Hypothalamus (tissue), 51 donors: ENCODE results near the gene MRPS35.
A peak's percentile ranks its signal among the peaks of the same experiment; 100 is the strongest.

ENCODE experiments used
- DNase-seq, 51 donors: peaks; one replicate each; lab custom pipeline; 2025; lab: John Stamatoyannopoulos, UW

Gene MRPS35

DNA sequence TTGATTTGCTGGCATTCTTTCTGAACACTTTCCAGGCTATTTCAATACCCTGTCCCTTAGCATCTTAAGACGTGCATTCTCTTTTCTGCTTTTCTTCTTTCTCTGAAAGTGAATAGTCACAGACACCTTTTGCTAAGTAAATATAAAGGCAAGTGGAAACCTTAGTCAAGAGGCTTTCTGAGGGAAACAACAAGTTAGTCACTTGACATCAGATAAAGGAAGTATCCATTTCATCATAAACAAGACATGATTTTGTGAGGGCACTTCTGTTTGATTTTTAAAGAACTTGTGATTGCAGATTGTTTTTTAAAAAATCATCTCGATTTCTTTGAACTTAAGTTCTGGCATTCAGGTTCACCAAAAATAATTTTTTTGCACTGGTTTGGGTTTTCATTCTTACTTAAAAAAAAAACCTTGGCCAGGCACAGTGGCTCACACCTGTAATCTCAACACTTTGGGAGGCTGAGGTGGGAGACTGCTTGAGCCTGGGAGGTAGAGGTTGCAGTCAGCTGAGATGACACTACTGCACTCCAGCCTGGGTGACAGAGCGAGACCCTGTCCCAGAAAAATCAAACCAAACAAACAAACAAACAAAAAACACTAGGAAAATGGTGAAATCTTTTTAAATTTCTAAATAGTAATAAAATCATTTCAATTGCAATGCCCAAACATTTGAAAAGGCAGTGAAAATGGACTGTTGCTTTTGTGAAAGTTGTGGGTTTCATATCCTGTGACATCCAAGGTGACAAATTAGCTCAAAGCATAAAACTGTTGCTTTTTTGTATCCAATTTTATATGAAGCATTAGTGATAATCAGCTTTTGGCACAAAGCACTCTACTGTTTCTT, 61.1 kb downstream of the MRPS35 start:
- DNase-seq = no peak

DNA sequence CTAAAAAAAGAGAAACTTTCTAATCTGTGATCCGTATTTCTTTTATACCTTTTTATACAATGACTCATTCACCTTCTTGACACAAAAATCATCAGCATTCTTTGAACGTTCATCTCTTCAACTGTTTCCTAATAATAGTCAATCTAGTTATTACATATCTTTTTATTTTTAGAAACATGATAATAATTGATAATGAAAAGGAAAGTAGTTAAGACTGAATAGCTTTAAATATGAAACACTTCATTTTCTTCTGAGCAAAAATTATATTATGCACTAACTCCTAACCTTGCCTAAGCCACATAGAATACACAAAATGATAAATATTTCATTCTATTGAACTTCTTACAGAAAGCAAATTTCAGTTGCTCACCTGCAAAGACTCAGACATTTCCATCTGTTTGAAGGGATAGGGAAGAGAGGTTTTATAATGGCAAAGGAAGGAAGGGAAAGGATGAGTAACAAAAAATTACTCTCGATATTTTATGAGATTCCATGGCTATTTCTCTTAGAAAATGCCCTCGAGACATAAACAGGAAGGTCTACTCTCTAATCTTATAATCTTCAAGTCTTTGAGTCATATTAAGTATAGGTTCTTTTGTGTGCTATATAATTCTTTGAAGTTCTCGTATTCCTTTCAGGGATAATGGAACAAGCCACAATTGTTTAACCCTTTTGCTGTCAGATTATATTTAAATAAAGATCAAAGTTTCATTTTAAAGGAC, 61.9 kb downstream of the MRPS35 start:
- DNase-seq = no peak

DNA sequence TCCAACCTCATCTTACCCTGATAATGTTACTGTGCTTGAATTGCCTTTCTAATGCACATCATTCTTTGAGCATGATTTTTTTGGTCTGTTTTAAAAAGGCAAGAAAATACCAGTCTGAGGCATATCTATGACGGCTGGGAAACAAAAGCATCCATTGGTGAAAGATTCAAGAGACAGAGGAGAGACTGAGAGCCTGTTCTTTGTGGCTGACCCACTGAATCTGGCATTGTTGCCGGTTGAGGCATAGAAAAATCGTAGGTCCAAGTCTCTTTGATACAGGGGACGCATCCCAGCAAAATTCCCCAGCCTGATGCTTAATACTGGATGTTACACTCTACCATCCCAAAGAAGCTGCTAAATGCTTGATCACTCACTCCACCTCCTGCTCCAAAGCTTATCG, 66.5 kb downstream of the MRPS35 start:
- DNase-seq = peak in 16 of 51 donors; percentile 4 to 51 (median 18)

DNA sequence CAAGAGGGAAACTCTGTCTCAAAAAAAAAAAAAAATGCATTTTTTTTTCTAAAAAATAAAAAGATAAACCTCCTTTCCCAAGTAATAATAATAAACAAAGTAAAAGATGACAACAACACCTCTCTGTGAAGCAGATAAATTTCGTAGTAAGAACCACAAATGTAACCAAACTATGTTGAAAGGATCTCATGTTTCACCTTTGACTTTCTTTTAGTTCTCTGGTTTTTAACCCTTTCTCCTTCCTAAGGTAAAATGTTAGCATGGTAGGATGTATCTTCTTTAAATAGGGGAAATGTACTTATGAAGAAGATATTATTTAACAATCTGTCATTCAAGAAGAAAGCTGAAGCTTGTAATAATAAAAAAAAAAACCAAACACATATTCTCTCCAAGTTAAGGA, 67.6 kb downstream of the MRPS35 start:
- DNase-seq = no peak

DNA sequence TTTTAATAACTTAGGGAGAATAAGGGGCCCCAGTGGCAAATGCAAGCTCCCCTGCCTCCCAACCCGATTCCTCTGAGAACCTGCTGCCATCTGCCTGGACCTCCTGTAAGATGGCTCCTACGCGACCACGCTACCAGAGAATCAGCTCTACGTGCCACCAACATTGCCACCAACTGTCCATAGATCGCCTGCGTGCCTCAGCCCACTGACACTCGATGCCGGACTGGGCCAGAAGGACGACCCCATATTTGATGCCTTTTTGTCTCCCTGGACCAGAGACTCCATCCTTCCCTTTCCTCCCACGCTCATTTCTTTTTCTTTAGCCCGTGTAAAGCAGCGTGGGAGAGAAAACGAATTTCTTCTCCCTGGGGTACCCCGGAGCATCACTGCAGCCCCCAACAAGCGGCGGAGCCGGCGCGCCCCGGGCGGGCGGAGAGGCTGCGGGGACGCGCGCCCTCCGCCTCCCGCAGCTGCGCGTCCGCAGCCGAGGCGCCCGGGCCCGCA, 68.8 kb downstream of the MRPS35 start:
- peak in 38 of 51 donors; percentile 4 to 79 (median 38) for DNase-seq

DNA sequence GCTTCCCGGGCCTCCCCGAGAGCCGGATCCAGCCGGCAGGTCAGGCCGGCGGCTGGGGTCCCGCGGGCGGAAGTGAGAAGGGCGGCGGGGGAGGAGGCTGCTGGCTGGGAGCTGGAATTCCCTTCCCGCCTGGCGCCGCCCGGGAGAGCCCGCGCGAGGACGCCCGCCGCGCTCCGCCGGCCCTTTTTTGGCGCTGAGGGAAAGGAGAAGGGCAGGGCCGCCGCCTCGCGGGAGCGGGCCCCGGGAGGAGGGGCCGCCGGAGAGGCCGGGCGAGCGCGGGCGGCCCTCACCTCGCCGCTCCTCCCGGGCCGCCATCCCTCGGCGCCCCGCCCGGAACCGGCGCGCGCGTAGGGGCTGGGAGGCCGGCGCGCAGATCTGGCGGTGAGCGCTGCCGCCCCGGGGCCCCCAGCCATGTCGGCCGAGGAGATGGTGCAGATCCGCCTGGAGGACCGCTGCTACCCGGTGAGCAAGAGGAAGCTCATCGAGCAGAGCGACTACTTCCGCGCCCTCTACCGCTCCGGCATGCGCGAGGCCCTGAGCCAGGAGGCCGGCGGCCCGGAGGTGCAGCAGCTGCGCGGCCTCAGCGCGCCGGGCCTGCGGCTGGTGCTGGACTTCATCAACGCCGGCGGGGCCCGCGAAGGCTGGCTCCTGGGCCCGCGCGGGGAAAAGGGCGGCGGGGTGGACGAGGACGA, 69.4 kb downstream of the MRPS35 start, which contains the start of the genes KLHL42 and MANSC4:
KLHL42 (plus strand) TSS at position 314 of the 692 bp plus-strand sequence; CDS start at position 412, 98 bp downstream.
MANSC4 (minus strand) TSS at position 317 of the 692 bp plus-strand sequence. CDS start 8,960 bp downstream, outside the sequence.
- peak in 48 of 51 donors; percentile 14 to 85 (median 66) for DNase-seq

DNA sequence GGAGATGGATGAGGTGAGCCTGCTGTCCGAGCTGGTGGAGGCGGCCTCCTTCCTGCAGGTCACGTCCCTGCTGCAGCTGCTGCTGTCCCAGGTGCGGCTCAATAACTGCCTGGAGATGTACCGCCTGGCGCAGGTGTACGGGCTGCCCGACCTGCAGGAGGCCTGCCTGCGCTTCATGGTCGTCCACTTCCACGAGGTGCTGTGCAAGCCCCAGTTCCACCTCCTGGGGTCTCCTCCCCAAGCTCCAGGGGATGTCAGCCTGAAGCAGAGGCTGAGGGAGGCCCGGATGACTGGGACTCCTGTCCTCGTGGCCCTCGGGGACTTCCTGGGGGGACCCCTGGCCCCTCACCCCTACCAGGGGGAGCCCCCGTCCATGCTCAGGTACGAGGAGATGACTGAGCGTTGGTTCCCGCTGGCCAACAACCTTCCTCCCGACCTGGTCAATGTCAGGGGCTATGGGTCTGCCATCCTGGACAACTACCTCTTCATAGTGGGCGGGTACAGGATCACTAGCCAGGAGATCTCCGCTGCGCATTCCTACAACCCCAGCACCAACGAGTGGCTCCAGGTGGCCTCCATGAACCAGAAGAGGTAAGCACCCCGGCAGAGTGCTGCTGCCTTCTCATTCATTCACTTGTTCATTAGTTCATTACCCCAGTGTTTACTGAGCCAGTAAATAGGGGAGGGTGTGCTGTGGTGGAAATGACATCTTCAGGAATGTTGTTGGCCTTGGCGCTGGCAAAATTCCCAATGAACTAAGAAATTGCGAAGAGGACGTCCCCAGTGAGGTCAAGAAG, 70.2 kb downstream of the MRPS35 start:
- DNase-seq = peak in 22 of 51 donors; percentile 9 to 76 (median 48)

DNA sequence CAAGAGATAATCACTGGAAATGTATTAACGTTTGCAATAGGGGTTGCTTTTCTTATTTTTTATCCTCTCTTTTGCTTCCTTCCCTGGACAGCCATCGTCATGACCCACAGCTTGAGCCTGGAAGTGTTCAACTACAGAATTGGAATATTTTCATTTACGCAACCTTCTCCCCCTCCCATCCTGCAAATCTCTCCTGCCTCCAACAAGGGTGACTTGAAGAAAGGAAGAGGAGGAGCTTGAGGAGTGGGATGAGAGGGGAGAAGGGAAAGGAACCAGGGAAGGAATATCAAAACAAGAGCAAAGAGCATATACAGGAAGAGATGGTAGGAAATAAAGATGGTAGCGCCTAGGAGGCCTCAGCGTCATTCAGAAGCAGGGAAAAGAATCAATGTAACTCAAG, 71.0 kb downstream of the MRPS35 start:
- DNase-seq = peak in 1 of 51 donors; percentile 30

DNA sequence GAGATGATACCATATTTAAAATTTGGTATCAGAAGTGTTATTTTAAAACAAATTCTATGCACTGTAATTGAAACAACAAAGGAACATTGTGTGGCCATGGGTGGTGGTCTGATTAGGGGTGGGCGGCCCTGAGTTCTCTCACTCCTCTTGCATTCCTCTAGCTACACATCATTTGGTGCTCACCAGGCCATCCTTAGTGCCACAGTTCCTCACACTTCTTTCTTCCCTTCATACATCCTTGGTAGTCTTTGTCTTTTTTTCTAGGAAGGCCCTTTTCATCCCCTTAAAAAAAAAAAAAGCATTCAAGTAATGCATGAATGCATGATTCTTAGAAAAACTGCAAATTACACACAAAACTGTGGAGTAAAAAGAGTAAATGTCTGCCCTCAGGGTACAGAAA, 71.8 kb downstream of the MRPS35 start:
- no peak for DNase-seq

DNA sequence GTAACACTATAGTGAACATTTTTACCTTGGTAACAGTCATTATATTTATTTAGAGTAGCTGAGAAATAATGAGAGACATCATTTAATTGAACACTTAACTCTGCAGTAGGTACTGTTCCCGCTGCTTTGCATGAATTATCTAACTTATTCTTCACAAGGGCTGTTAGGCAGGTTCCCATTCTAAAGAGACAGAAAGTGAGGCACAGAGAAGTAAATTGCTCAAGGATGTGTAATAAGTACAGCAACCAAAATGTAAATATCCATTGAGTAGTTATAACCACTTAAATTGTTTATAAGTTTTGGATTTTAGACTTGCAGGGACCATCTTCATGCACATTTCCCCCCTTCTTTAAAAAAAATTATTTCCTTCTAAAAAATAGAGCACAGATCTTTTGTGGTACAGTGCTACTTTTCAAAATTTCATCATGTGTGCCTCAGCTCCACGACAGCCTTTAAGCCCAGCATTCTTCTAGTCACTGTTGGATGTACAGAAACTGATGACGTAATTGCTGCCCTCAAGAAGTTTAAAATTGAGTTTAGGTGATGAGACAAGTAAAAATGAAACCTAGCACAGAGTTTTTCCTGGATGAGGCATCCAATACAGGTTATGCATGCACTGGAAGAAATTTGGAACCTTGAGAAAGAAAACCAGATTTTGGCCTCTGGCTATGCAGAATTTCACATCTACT, 75.4 kb downstream of the MRPS35 start:
- no peak for DNase-seq

DNA sequence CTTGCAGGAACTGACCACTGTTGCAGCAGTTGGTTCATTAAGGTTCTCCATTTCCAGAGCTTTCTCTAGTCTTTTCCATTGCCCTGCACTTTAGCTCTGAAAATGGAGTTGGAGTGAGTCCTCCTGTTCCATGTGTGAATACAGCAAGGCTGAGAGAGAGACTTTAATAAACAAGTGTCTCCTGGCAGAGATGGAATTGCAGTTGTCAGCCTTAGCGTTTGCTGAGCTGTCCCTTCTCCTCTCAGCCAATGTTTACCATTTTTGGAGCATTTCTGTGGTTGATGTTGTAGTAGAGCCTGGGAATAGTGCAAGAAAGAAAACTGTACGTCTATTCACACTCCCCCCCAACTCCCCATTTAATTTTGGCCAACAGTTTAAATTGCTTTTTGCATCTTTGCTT, 76.9 kb downstream of the MRPS35 start:
- DNase-seq = no peak

DNA sequence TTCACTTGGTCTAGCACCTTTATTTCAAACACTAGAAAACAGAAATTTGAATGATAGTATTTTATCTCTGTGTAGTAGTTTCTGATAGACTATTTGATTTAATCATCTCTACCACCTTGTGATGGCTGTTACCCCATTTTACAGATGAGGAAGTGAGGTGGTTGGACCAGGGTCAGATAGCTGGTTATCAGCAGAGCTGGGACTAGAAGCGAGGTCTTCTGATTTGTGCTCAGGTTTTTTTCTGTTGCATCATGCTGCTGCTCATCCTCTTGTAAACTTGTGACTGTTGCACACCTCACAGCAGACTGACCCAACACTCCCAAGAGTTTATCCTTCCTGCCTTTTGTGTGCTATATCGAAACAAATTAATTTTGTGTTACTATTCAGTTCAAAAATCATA, 79.5 kb downstream of the MRPS35 start:
- DNase-seq = no peak

DNA sequence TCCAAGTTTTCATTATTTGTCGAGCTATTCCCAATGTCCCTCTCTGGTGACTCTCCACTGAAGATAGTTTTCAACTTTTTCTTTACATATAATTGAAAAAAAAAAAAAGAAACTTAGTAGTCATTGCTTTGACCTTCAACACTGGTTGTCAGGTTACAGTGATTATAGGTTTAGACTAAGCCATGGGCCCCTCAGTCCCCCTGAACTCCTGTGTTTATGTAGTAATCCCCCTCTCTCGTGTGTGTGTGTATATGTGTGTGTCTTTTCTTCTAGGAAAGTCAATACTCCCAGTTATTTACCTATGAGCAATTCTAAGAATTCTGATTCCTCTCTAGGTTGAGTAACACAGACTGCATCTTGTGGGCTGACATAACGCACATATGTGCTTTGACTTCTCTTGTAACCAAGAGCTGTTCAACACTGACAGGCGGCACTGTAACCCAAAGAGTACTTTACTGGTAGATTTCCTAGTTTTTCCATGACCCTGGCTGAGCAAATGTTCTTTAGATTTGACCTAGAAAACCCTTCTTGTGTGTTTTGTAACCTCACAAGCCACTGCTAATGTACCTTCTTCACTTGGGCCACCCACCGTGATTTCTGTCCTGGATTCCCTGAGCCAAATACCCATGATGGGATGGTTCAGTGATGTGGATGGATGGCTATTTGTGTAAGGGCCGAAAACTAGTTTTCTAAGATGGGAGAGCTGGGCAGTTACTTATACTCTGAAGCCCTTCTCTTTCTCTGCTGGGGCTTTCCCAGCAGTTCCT, 84.4 kb downstream of the MRPS35 start:
- DNase-seq = no peak

DNA sequence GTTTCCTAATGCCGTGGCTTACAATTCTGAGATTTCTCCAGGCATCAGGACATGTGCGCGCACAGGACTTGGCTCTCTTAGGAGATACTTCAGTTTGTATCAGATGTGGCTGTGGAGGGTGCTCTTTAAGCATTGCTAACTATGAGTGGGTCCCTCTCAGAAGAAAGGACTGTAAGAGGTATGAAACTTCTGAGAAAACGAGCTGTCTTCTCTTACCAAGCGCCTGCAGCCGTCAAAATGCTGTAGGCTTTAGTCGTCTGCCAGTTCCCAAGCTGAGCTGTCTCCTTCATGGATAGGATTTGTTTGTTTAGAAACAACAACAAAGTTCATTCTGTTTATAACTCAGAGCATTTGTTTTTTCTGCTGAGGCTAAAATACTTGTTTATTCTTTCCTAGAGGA, 85.5 kb downstream of the MRPS35 start:
- DNase-seq = no peak

DNA sequence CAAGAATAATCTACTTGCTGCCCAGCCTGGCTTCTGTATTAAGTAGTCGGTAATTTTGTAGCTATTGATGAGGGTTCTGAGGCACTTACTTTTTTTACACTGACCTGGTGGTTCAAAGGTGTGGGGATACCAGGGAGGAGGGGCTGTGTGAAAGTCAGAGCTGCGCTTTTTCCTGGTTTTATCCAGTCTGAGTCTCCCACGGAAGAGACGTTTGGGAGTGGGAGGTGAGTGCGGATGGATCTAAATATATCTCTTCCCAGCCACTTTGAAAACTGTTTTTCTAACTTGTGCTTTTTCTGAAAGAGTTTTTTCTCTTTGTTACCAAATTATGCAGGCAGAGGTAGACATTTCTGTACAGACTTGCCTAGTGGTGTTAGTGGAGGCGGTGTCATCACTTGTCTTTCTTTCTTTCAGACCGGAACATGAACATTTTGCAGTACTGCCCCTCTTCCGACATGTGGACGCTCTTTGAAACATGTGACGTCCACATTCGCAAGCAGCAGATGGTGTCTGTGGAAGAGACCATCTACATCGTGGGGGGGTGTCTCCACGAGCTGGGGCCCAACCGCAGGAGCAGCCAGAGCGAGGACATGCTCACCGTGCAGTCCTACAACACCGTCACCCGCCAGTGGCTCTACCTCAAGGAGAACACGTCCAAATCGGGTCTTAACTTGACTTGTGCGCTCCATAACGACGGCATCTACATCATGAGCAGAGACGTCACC, 86.8 kb downstream of the MRPS35 start:
- DNase-seq = no peak

DNA sequence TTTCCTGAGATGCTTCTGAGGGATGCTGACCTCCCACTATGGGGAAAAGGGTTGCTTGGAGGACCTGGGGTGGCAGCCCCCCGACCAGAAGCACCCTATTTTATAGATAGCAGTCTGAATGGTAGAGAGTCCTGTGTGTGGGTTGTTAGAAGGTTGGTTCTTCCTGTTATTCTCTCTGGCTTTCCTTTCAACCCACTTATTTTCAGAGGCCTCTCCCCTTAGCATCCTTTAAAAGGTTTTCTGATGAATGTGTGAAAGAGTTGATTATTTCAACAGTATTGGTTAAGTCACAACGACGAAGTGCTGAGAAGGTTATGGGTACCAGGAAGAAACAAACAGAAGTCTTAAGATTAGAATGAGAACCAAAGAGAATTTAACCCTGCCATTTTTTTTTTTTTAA, 90.2 kb downstream of the MRPS35 start:
- no peak for DNase-seq

DNA sequence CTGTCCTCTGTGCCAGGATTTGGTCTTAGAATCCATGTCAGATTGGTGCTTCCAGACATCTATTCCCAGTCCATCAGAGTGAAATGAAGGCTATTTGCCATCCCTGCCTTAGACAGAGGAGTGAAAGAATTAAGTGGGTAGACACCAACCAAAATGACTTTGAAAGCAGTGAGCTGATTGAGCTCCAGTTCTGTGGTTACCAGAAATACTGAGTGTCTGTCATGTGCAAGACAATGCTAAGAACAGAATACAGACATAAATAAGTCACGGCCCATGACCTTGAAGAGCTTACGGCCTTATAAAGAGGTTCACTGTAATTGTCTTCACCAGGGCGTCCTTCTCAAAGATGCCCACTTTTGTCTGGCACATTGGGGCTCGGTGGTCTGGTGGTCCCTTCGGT, 91.0 kb downstream of the MRPS35 start:
- DNase-seq = no peak

DNA sequence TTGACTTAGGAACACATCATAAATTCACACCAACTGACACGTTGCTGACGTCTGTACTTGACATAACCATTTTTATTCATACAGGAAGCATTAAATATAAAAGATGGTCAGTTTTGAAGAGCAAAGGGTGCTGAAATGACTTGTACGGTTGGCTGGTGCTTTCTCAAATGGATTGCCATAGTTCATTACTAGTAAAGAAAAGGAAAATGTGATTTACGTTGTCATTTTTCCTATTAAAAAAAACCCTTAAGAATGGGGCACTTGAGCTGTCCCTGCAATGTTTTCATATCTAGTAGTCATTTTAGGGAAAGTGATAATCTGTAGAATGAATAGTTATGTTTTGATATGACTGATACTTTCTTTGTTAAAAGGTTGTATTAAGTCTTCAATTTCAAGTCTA, 91.9 kb downstream of the MRPS35 start:
- DNase-seq = no peak
